ENCODE data around the gene GNAI3. TPM values are rescaled to one million over a fixed set of nuclear protein-coding genes. Genes with fewer than 3 reads are reported as not detected.

GNAI3 gene
- total RNA-seq, 1 experiment from 2014 or later, result 6.8 TPM

- Histone ChIP-seq H3K9me2 (replicated peaks; ENCODE audit: low read length) (no peaks in the 10 kb centered on the region), H3K36me3 (ENCODE audit: low read depth, low read length) (no peaks in the 10 kb centered on the region), H3K27me3 (ENCODE audit: low read length) (no peaks in the 10 kb centered on the region), H3K4me1 (ENCODE audit: insufficient read depth, low read length) (peaks cover 26% of the 10 kb centered on the region), H3K27ac (ENCODE audit: low read length) (peak overlapping the region; percentile 52), H3K79me2 (ENCODE audit: low read length) (peaks cover 47% of the 10 kb centered on the region), H3K9ac (ENCODE audit: low read length) (peak overlapping the region; percentile 91), H3K4me3 (ENCODE audit: low read length) (peak overlapping the region; percentile 93), H3F3A (ENCODE audit: low read length, unreplicated experiment) (no peaks in the 10 kb centered on the region), H2AFZ (ENCODE audit: low read length) (peak overlapping the region; percentile 77), H4K20me1 (ENCODE audit: low read length) (peaks cover 22% of the 10 kb centered on the region), H3K4me2 (ENCODE audit: low read length) (peak overlapping the region; percentile 91), H3K9me3 (ENCODE audit: low read length) (no peaks in the 10 kb centered on the region)
- intact Hi-C loops (cut with micrococcal nuclease), result loop anchor here (1.0 to 5.0 kb wide), 4 partner anchors 94 to 436 kb away; partner anchors contain the start of gene AHCYL1
- ChIA-PET CTCF (interaction anchor here (0.5 to 2.4 kb wide), 14 partner anchors 24 to 438 kb away, joined by 3 to 34 read pairs (median 3); partner anchors contain the start of genes AHCYL1, AMPD2 and GNAT2), POLR2A (ENCODE audit: unreplicated experiment) (interaction anchor here (0.5 to 0.7 kb wide), 3 partner anchors 89 to 111 kb away, joined by 3 to 4 read pairs (median 4); no protein-coding TSS in a partner anchor)
- TF ChIP-seq EZH2phosphoT487 (IDR thresholded peaks at IDR 0.05; ENCODE audit: borderline replicate concordance, low read length) (no peak), CTCF (conservative IDR thresholded peaks at IDR 0.05; ENCODE audit: low read depth, low read length) (peak; percentile 94), EZH2 (IDR thresholded peaks at IDR 0.05; ENCODE audit: low read length, unreplicated experiment) (no peak)
- DNase-seq (peak; percentile 95), ATAC-seq (peak; percentile 55)
- BruUV-seq (replicated peaks), result TSS peak; percentile 8
Measured at GRCh38 chr1:109546311-109547109, 1.9 kb upstream of the GNAI3 start.

- Histone ChIP-seq H3F3A (ENCODE audit: low read length, unreplicated experiment) (no peaks in the 10 kb centered on the region), H3K9me3 (ENCODE audit: low read length) (no peaks in the 10 kb centered on the region), H3K4me1 (ENCODE audit: insufficient read depth, low read length) (peaks cover 26% of the 10 kb centered on the region), H3K4me2 (ENCODE audit: low read length) (peak overlapping the region; percentile 91), H3K9me2 (replicated peaks; ENCODE audit: low read length) (no peaks in the 10 kb centered on the region), H3K27me3 (ENCODE audit: low read length) (no peaks in the 10 kb centered on the region), H3K27ac (ENCODE audit: low read length) (peak overlapping the region; percentile 62), H3K79me2 (ENCODE audit: low read length) (peaks cover 59% of the 10 kb centered on the region), H3K36me3 (ENCODE audit: low read depth, low read length) (no peaks in the 10 kb centered on the region), H2AFZ (ENCODE audit: low read length) (peak overlapping the region; percentile 87; the same call in 1 of the 2 replicates), H3K4me3 (ENCODE audit: low read length) (peak overlapping the region; percentile 93), H3K9ac (ENCODE audit: low read length) (peak overlapping the region; percentile 91), H4K20me1 (ENCODE audit: low read length) (peaks cover 24% of the 10 kb centered on the region)
- CTCF ChIA-PET, result interaction anchor here (0.9 to 1.1 kb wide), 6 partner anchors 15 to 437 kb away, joined by 3 to 5 read pairs (median 4); partner anchors contain the start of genes AHCYL1 and AMPD2
- intact Hi-C loops (cut with micrococcal nuclease), result loop anchor here (1.0 to 5.0 kb wide), 2 partner anchors 73 to 435 kb away; partner anchors contain the start of gene AHCYL1
- BruUV-seq (replicated peaks), result TSS peak; percentile 94
- no peak for TF ChIP-seq CTCF (conservative IDR thresholded peaks at IDR 0.05; ENCODE audit: low read depth, low read length)
- no peak for TF ChIP-seq EZH2 (IDR thresholded peaks at IDR 0.05; ENCODE audit: low read length, unreplicated experiment)
- TF ChIP-seq EZH2phosphoT487 (IDR thresholded peaks at IDR 0.05; ENCODE audit: borderline replicate concordance, low read length), result no peak
- DNase-seq (peak; percentile 27), ATAC-seq (0 out of 2 replicates have a peak, but pooled peaks have one; percentile 18)
- POLR2A ChIA-PET (ENCODE audit: unreplicated experiment), result interaction anchor here (0.5 to 1.7 kb wide), 5 partner anchors 14 to 397 kb away, joined by 3 to 7 read pairs (median 4); partner anchors contain the start of genes AMPD2 and GNAT2
Measured at GRCh38 chr1:109547463-109548320, 723 bp upstream of the GNAI3 start.

Data from PC-3 (cell line).